NCI-H1436 (cell line): Measurements from ENCODE around the gene WRAP73.
A peak's percentile ranks its signal among the peaks of the same experiment; 100 is the strongest.

Experiments
- DNase-seq: peaks from one replicate; lab custom pipeline; 2025; lab: John Stamatoyannopoulos, UW

Gene WRAP73

DNA sequence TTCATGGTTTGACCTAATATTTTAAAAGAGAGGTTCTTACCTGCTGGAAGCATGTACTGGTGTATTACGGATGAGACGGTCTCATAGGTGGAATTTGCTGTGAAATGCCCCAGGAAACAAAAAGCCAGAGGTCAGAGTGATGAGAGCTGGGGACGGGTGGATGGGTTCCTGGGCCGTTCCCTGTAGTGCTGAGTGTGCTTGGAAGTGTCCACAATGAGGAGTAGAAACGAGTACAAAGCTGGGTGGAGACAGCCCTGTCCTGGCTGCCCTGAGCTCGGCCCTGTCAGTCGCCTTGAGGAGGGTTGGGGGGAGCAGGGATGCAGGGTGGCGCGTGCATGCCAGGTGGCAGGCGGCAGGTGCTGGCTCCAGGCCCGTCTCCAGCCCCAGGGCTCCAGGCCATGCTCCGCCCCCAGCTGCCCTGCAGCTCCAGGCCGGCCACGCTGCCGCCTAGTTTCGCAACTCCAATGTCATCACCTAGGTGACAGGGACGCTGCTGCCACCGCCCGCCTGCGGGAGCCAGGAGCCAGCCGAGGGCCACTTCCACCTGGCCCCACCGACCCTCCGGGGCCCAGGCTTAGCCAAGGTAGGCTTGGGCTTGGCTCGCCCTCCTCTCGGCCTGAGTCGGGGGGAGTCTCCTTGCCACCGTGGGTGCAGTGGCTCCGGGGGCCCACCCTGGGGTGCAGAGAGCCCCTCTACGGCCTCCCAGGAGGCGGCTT, 18.8 kb upstream of the WRAP73 start:
- DNase-seq: peak; percentile 60

- no peak for DNase-seq
Observed at GRCh38 chr1:3668148-3668547, 18.2 kb upstream of the WRAP73 start.

- DNase-seq: no peak
Observed at GRCh38 chr1:3664700-3665375, 14.9 kb upstream of the WRAP73 start.

- DNase-seq: no peak
Observed at GRCh38 chr1:3663999-3664699, 14.2 kb upstream of the WRAP73 start.

DNA sequence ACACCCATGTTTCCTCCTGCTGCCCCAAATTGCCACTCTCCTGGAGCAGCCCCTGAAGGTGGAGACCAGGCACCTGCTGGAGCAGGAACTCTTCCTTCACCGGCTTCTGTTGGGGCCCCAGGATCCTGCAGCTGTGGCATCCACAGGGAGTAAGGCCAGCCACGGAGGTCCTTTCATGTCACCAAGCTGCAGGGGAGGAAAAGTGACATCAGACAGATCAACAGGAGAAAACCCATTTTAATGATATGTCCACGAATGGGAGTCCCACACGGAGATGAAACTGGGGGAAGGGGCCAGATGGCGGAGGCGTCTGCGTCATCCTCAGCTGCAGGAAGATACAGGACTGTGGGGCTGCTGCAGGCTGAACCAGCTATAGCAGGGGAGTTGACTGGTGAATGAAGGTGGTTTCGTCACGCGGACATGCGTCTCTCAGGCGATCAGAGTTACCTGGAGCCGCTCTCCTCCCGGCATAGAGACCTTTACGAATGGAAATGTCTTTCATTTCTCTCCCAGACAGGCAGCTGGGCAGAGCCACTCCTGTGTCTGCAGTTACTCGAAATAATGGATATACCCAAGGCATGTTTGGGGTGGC, 12.3 kb upstream of the WRAP73 start:
- DNase-seq: no peak

GRCh38 chr1:3661631-3662030, 11.7 kb upstream of the WRAP73 start:
- DNase-seq: no peak

- DNase-seq: no peak
Observed at GRCh38 chr1:3660704-3661103, 10.8 kb upstream of the WRAP73 start.

DNA sequence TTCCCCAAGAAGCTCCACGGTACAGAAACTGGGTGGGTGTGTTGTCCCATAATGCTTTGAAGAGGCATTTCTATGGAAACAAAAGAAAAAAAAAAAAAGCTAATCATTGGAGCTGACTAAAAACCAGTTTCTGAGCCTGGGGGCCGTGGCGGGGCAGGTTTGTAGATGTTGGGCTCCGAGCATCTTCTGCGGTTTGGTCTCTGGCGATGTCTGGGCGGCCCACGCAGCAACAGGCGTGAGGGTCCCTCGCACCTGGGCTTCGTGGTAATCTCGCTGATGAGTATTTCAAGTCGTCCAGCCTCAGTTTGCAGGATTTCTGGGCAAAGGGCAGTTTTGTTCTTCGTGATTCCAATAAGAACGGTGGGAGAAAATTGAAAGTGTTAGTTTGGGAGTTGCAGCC, 9.2 kb upstream of the WRAP73 start:
- no peak for DNase-seq

DNA sequence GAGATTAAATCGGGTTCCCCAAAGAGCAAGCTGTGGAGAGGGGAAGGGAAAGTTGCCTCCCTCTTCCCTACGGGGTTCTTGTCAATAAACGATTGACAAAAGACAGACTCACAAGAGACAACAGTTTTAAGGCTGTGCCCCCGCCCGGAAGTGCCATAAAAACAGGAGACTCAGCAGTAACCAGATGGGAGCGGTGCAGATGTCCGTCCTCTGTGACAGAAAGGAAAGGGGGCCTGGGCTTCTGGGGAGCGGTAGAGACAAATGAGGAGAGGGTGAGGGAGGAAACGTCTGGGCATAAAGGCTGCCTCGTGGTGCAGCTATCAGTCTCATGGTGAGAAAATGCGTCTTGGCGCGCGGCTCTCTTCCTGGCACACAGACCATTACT, 8.3 kb upstream of the WRAP73 start:
- no peak for DNase-seq

- no peak for DNase-seq
Observed at GRCh38 chr1:3657578-3658230, 7.8 kb upstream of the WRAP73 start.

DNA sequence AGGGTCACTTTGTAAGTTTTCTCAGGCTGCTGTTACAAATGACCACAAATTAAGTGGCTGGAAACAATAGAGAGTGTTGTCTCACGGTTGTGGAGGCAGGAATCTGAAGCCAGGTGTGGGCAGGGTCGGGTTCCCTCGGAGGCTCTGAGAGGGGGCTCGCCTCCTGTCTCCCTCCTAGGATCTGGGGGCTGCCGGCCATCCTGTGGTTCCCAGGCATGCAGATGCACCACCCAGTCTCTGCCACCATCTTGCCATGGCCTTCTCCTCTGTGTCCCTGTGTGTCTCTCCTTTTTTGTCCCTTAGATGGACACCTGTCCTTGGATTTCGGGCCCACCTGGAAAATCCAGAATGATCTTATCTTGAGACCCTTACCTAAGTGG, 7.2 kb upstream of the WRAP73 start:
- DNase-seq: no peak

DNA sequence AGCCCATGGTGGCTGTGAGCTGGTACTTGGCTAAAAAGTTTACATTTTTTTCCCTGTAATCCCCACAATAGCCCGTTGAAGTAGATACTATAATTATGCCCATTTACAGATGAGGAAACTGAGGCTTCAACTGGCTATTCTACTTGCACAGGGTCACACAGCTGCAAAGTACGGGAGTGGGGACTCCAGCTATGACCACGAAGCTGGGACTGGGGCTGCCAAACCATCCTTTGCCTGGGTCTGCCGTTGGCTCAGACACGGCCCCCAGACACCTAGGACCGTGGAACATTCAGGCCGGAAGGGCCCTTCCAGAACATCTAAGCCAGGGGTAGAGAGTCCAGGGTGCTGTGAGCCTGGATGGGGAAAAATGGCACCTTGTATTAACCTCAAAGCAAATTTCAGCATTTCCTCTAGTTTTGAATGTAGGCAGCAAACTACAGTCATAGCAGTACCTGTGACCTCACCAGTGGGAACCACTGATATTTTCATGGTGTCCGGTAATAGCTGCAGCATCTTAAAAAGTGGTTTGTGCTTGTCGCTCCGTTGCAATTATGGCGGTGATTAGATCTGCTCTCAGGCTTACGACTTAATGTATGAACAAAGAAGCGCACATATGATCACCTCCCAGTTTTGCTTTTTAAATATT, 6.7 kb upstream of the WRAP73 start:
- DNase-seq: no peak

GRCh38 chr1:3654549-3655281, 4.8 kb upstream of the WRAP73 start:
- no peak for DNase-seq

- DNase-seq: no peak
Observed at GRCh38 chr1:3653286-3653618, 3.3 kb upstream of the WRAP73 start.

DNA sequence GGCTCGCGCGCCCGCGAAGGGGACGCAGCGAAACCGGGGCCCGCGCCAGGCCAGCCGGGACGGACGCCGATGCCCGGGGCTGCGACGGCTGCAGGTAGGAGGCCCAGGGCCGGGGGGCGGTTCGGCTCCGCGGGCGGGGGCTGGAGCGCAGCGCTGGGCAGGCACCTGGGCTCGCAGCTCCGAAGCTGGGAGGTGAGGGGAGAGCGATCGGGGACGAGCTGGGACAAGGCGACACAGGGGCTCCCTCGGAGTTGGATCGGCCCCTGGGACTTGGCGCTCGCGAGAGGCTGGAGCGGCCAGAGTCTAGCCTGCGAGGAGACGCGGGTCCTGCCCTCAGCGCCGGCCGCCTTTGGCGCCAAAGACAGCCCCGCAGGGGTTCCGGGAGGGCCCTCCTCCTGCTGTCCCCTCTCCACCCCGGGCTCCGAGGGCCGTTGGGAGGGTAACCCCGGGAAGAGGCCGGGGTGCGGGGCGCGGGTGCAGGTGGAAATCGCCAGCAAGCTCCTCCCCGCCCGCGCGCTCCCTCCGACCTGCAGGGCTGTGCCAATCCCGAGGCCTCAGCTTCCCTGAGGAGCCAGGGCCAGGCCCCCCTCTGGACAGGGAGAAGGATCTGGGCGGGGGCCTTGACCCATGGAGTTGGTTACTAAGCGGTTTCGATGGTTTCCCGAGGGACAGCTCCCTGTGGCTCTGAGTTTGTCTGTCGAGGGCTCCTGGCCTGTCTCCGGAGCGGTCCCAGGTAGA, 2.8 kb upstream of the WRAP73 start:
- no peak for DNase-seq

DNA sequence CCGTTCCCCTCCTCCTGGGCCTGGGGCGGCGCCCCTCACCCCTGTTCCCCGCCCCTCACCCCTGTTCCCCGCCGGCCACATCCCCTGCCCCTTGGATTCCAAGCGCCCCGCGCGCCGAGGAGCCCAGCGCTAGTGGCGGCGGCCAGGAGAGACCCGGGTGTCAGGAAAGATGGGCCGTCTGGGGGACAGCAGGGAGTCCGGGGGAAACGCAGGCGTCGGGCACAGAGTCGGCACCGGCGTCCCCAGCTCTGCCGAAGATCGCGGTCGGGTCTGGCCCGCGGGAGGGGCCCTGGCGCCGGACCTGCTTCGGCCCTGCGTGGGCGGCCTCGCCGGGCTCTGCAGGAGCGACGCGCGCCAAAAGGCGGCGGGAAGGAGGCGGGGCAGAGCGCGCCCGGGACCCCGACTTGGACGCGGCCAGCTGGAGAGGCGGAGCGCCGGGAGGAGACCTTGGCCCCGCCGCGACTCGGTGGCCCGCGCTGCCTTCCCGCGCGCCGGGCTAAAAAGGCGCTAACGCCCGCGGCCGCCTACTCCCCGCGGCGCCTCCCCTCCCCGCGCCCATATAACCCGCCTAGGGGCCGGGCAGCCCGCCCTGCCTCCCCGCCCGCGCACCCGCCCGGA, 2.1 kb upstream of the WRAP73 start, which contains the start of gene TP73:
TSS of gene TP73 (plus strand) at position 587 of the 618 bp plus-strand sequence. CDS start 29,850 bp downstream, outside the sequence.
- peak; percentile 62 for DNase-seq

- no peak for DNase-seq
Observed at GRCh38 chr1:3651026-3651929, 1.4 kb upstream of the WRAP73 start.

DNA sequence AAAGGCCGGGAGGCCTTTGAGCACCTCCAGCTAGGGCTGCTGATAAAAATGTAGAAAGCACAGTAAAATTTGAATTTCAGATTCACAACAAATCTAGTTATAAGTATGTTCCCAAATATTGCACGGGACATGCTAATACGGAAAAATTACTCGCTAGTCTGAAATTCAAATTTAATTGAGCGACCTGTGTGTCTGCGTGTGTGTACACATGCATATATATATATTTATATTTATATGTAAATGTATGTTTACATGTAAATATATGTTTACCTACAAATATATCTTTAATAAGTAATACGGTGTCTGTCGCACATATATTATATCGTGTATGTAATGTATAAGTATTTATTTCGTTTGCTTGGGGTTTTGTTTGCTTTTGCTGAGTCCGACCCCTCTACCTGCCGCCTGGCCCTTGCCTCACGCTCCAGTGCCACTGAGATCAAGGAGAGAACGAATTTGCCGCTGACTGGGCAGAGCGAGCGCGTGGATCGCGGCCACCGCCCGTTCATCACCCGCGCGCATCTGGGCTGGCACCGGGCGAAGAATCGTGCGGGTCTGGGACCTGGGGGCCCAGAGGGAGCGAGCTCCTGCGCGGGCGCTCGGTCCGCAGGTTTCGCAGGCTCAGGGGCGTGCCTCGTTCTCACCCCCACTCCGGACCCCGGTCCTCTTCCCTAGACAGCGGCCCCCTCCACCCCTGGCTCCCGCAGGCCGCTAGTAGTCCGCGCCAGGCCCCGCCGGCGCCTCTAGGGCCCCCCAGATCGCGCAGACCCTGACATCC, 534 bp upstream of the WRAP73 start:
- no peak for DNase-seq
